HCT116 (cell line): Measurements from ENCODE around the gene NFS1.

ENCODE experiments used
- EZH2phosphoT487 ChIP-seq: fragments of 200-600 bp; IDR thresholded peaks from 2 replicates; pipeline ENCODE4 v1.6.1; 2018; ENCODE audit warnings: antibody characterized with exemption, borderline replicate concordance
- JUND ChIP-seq: IDR thresholded peaks from 2 replicates; pipeline ENCODE4 v1.6.1; 2012
- POLR2A ChIP-seq: IDR thresholded peaks from 2 replicates; pipeline ENCODE4 v1.7.0; 2011; ENCODE audit warnings: borderline replicate concordance; ENCODE audit not compliant: insufficient read depth, insufficient read length; ENCODE audit errors: extremely low read depth
- POLR2AphosphoS5 ChIP-seq: IDR thresholded peaks from 2 replicates; pipeline ENCODE4 v1.6.1; 2011; ENCODE audit warnings: mild to moderate bottlenecking, low read depth, low read length, moderate library complexity
- SIN3A ChIP-seq: IDR thresholded peaks from 2 replicates; pipeline ENCODE4 v1.6.1; 2012; ENCODE audit warnings: low read depth
- SP1 ChIP-seq: IDR thresholded peaks from 2 replicates; pipeline ENCODE4 v1.6.1; 2012; ENCODE audit warnings: low read depth
- TF ChIP-seq, protein P1 (sequence below), 3 experiments: fragments of 200-600 bp in 1 of 3; sonication (generic) in 1 of 3; IDR thresholded peaks in 2 of 3; conservative IDR thresholded peaks in 1 of 3; 2 replicates each; pipeline ENCODE4 v1.5.1; 2012 to 2017; ENCODE audit warnings: low read depth in 2 of 3, low read length in 2 of 3, antibody characterized with exemption in 1 of 3, borderline replicate concordance in 1 of 3, control low read depth in 1 of 3, mild to moderate bottlenecking in 1 of 3, mixed read lengths in 1 of 3, mixed run types in 1 of 3, moderate library complexity in 1 of 3; ENCODE audit not compliant: insufficient read depth in 1 of 3
- TF ChIP-seq, protein P2 (sequence below): IDR thresholded peaks from 2 replicates; pipeline ENCODE4 v1.6.1; 2012; ENCODE audit warnings: low read depth

DNA sequence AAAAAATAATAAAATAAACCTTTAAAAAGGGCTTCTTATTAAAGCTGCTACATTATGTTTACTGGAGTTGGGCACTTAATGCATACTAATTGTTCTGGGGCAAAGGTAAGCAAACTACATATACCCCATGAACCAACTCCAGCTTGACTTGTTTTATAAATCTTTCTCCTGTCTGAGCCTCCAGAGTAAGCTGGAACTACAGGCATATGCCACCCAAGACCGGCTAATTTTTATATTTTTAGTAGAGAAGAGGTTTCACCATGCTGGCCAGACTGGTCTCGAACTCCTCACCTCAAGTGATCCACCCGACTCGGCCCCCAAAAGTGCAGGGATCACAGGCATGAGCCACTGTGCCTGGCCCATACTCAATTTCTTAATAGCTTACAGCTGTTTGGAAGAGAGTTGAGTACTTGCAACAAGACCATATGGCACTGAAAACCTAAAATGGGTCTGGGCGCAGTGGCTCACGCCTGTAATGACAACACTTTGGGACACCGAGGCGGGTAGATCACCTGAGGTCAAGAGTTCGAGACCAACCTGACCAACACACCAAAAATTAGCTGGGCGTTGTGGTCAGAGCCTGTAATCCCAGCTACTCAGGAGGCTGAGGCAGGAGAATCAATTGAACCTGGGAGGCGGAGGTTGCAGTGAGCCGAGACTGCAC lies 20.0 kb upstream of the NFS1 start:
- no peak for TF ChIP-seq POLR2AphosphoS5
- no peak for TF ChIP-seq EZH2phosphoT487
- TF ChIP-seq, protein P1, sequence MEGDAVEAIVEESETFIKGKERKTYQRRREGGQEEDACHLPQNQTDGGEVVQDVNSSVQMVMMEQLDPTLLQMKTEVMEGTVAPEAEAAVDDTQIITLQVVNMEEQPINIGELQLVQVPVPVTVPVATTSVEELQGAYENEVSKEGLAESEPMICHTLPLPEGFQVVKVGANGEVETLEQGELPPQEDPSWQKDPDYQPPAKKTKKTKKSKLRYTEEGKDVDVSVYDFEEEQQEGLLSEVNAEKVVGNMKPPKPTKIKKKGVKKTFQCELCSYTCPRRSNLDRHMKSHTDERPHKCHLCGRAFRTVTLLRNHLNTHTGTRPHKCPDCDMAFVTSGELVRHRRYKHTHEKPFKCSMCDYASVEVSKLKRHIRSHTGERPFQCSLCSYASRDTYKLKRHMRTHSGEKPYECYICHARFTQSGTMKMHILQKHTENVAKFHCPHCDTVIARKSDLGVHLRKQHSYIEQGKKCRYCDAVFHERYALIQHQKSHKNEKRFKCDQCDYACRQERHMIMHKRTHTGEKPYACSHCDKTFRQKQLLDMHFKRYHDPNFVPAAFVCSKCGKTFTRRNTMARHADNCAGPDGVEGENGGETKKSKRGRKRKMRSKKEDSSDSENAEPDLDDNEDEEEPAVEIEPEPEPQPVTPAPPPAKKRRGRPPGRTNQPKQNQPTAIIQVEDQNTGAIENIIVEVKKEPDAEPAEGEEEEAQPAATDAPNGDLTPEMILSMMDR (IDR thresholded peaks at IDR 0.05 in 2 of 3, conservative IDR thresholded peaks at IDR 0.05 in 1 of 3; ENCODE audit: borderline replicate concordance in 1 of 3, insufficient read depth in 1 of 3, low read depth in 2 of 3, low read length in 2 of 3) = no peak
- no peak for TF ChIP-seq POLR2A
- no peak for TF ChIP-seq SIN3A
- no peak for TF ChIP-seq JUND
- no peak for TF ChIP-seq SP1
- TF ChIP-seq, protein P2, sequence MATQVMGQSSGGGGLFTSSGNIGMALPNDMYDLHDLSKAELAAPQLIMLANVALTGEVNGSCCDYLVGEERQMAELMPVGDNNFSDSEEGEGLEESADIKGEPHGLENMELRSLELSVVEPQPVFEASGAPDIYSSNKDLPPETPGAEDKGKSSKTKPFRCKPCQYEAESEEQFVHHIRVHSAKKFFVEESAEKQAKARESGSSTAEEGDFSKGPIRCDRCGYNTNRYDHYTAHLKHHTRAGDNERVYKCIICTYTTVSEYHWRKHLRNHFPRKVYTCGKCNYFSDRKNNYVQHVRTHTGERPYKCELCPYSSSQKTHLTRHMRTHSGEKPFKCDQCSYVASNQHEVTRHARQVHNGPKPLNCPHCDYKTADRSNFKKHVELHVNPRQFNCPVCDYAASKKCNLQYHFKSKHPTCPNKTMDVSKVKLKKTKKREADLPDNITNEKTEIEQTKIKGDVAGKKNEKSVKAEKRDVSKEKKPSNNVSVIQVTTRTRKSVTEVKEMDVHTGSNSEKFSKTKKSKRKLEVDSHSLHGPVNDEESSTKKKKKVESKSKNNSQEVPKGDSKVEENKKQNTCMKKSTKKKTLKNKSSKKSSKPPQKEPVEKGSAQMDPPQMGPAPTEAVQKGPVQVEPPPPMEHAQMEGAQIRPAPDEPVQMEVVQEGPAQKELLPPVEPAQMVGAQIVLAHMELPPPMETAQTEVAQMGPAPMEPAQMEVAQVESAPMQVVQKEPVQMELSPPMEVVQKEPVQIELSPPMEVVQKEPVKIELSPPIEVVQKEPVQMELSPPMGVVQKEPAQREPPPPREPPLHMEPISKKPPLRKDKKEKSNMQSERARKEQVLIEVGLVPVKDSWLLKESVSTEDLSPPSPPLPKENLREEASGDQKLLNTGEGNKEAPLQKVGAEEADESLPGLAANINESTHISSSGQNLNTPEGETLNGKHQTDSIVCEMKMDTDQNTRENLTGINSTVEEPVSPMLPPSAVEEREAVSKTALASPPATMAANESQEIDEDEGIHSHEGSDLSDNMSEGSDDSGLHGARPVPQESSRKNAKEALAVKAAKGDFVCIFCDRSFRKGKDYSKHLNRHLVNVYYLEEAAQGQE = no peak
